SK-N-SH (cell line): ENCODE results near the gene RBL1. TPM values are rescaled to one million over a fixed set of nuclear protein-coding genes. Genes with fewer than 3 reads are reported as not detected.

Experiments used
- CTCF ChIA-PET: fragments of 300-600, 350-600 bp; formaldehyde crosslinking; extraction: SDS; loops from one replicate; lab custom pipeline; 2021; lab: Yijun Ruan, JAX
- POLR2A ChIA-PET: fragments of 350-600 bp; sonication (Branson Sonifier 250); formaldehyde crosslinking; extraction: SDS; loops from one replicate; lab custom pipeline; 2020; ENCODE audit warnings: antibody characterized with exemption, inconsistent platforms; lab: Yijun Ruan, JAX
- DNase-seq: peaks from one replicate; pipeline ENCODE4 v3.0.0; 2012
- H2AFZ ChIP-seq: fragments of 200-600 bp; sonication (generic); 2 replicates; pipeline ENCODE4 v1.8.1; 2016; ENCODE audit warnings: antibody characterized with exemption, mild to moderate bottlenecking, low read depth
- H3F3A ChIP-seq: fragments of 200-600 bp; sonication (generic); replicated peaks from 2 replicates; pipeline ENCODE3; 2016; ENCODE audit warnings: antibody characterized with exemption, mild to moderate bottlenecking; ENCODE audit not compliant: insufficient read depth
- H3K27ac ChIP-seq, 2 experiments: fragments of 200-500 bp in 1 of 2; fragments of 200-600 bp in 1 of 2; sonication (Bioruptor generic) in 1 of 2; sonication (generic), shearing (Covaris generic) in 1 of 2; 2 replicates each; pipeline versions ENCODE4 v1.5.1 to v1.6.1; 2014 to 2016; ENCODE audit warnings: low read depth in 2 of 2, inconsistent platforms in 1 of 2, low read length in 1 of 2, mild to moderate bottlenecking in 1 of 2, mixed read lengths in 1 of 2
- H3K27me3 ChIP-seq: fragments of 200-600 bp; sonication (generic), shearing (Covaris generic); 2 replicates; pipeline ENCODE4 v1.6.1; 2016; ENCODE audit warnings: mixed run types; ENCODE audit not compliant: insufficient read depth
- H3K36me3 ChIP-seq, 2 experiments: fragments of 200-500 bp in 1 of 2; fragments of 200-600 bp in 1 of 2; sonication (Bioruptor generic) in 1 of 2; sonication (generic) in 1 of 2; replicated peaks in 1 of 2; 2 replicates each; pipeline versions ENCODE3 to v1.5.1; 2014 to 2016; ENCODE audit warnings: low read length in 1 of 2, mild to moderate bottlenecking in 1 of 2; ENCODE audit not compliant: insufficient read depth in 2 of 2, control insufficient read depth in 1 of 2
- H3K4me1 ChIP-seq, 2 experiments: fragments of 200-500 bp in 1 of 2; fragments of 200-600 bp in 1 of 2; sonication (Bioruptor generic) in 1 of 2; sonication (generic), shearing (Covaris generic) in 1 of 2; 2 replicates each; pipeline versions ENCODE4 v1.5.1 to v1.6.1; 2014 to 2016; ENCODE audit warnings: low read depth in 1 of 2, low read length in 1 of 2, mixed run types in 1 of 2; ENCODE audit not compliant: insufficient read depth in 2 of 2, control insufficient read depth in 1 of 2
- H3K4me2 ChIP-seq: fragments of 200-600 bp; sonication (generic), shearing (Covaris generic); 2 replicates; pipeline ENCODE4 v1.6.1; 2017; ENCODE audit warnings: mixed run types
- H3K4me3 ChIP-seq, 2 experiments: fragments of 200-500 bp in 1 of 2; fragments of 200-600 bp in 1 of 2; sonication (Bioruptor generic) in 1 of 2; sonication (generic), shearing (Covaris generic) in 1 of 2; 2 replicates each; pipeline versions ENCODE4 v1.5.1 to v1.8.1; 2014 to 2016; ENCODE audit warnings: low read depth in 2 of 2, inconsistent platforms in 1 of 2, low read length in 1 of 2, mild to moderate bottlenecking in 1 of 2, mixed read lengths in 1 of 2, moderate library complexity in 1 of 2
- H3K79me2 ChIP-seq: fragments of 200-600 bp; sonication (generic); 2 replicates; pipeline ENCODE4 v1.8.1; 2017; ENCODE audit warnings: mild to moderate bottlenecking; ENCODE audit not compliant: insufficient read depth
- H3K9ac ChIP-seq: fragments of 200-600 bp; sonication (generic); 2 replicates; pipeline ENCODE4 v1.6.1; 2017; ENCODE audit warnings: mixed run types
- H3K9me2 ChIP-seq: fragments of 200-600 bp; sonication (generic); 2 replicates; pipeline ENCODE4 v1.6.1; 2017; ENCODE audit warnings: mixed run types
- H3K9me3 ChIP-seq: fragments of 200-600 bp; sonication (generic); 2 replicates; pipeline ENCODE4 v1.6.1; 2017; ENCODE audit warnings: mixed run types, mild to moderate bottlenecking, moderate library complexity
- H4K20me1 ChIP-seq: fragments of 200-600 bp; sonication (generic); 2 replicates; pipeline ENCODE4 v1.6.1; 2017; ENCODE audit warnings: mild to moderate bottlenecking, mixed run types; ENCODE audit not compliant: insufficient read depth
- CTCF ChIP-seq: fragments of 200-600 bp; sonication (generic); IDR thresholded peaks from 2 replicates; pipeline ENCODE4 v1.6.1; 2017; ENCODE audit warnings: antibody characterized with exemption, mild to moderate bottlenecking, moderate library complexity
- ELF1 ChIP-seq: IDR thresholded peaks from 2 replicates; pipeline ENCODE4 v1.4.0; 2012
- EZH2phosphoT487 ChIP-seq: fragments of 200-600 bp; sonication (generic); IDR thresholded peaks from 2 replicates; pipeline ENCODE4 v1.6.1; 2017; ENCODE audit warnings: low read depth, mixed run types, mild to moderate bottlenecking, antibody characterized with exemption, moderate library complexity, borderline replicate concordance
- FOXJ3 ChIP-seq: sonication (generic); formaldehyde crosslinking; IDR thresholded peaks from 2 replicates; pipeline ENCODE4 v1.5.1; 2020; ENCODE audit warnings: mild to moderate bottlenecking, missing genetic modification reagents
- FOXM1 ChIP-seq: IDR thresholded peaks from 2 replicates; pipeline ENCODE4 v1.4.0; 2012; ENCODE audit warnings: low read depth, mild to moderate bottlenecking
- MEF2A ChIP-seq: IDR thresholded peaks from 2 replicates; pipeline ENCODE4 v1.4.0; 2012; ENCODE audit warnings: low read depth, borderline replicate concordance
- NRF1 ChIP-seq: IDR thresholded peaks from 2 replicates; pipeline ENCODE4 v1.6.1; 2012; ENCODE audit warnings: low read depth, mild to moderate bottlenecking, low read length
- RFX5 ChIP-seq: IDR thresholded peaks from 2 replicates; pipeline ENCODE4 v1.6.1; 2012; ENCODE audit warnings: mild to moderate bottlenecking, improper control_type of control experiment, low read length
- RXRA ChIP-seq: IDR thresholded peaks from 2 replicates; pipeline ENCODE4 v1.4.0; 2012; ENCODE audit warnings: low read depth, mild to moderate bottlenecking, borderline replicate concordance
- SMC3 ChIP-seq: IDR thresholded peaks from 2 replicates; pipeline ENCODE4 v1.6.1; 2012; ENCODE audit warnings: low read depth, low read length, improper control_type of control experiment
- TEAD4 ChIP-seq: IDR thresholded peaks from 2 replicates; pipeline ENCODE4 v1.4.0; 2012; ENCODE audit warnings: mild to moderate bottlenecking, borderline replicate concordance; ENCODE audit not compliant: insufficient read depth
- USF2 ChIP-seq: fragments of 150-350 bp; IDR thresholded peaks from 2 replicates; pipeline ENCODE4 v1.6.1; 2017; ENCODE audit warnings: antibody characterized with exemption, low read length, low read depth, borderline replicate concordance
- ZBTB33 ChIP-seq: IDR thresholded peaks from 2 replicates; pipeline ENCODE4 v1.4.0; 2012; ENCODE audit warnings: low read depth, borderline replicate concordance
- WGBS: methylation state at CpG from one replicate; pipeline ENCODE4 v1.1.6; 2017; ENCODE audit warnings: low lambda C conversion rate; 5-methylcytosine and 5-hydroxymethylcytosine counted together
- polyA plus RNA-seq, 3 experiments: library from polyadenylated mRNA; depleted of rRNA; stranded (reverse); fragments of >200 nt; gene quantifications; 2 replicates each; pipeline ENCODE4 v1.2.3, GENCODE V29; 2012
- TF ChIP-seq, protein P1 (sequence below): fragments of 150-350 bp; IDR thresholded peaks from 2 replicates; pipeline ENCODE4 v1.6.1; 2016; ENCODE audit warnings: mild to moderate bottlenecking, low read depth, low read length
- TF ChIP-seq, protein P2 (sequence below): IDR thresholded peaks from 2 replicates; pipeline ENCODE4 v1.4.0; 2012; ENCODE audit warnings: low read depth, borderline replicate concordance
- TF ChIP-seq, protein P3 (sequence below): IDR thresholded peaks from 2 replicates; pipeline ENCODE4; 2012

Gene RBL1
- polyA plus RNA-seq, 1 of the 3 experiments (the other 2 are of a cell fraction), result 2.5 TPM

GRCh38 chr20:37108676-37109075, 12.9 kb upstream of the RBL1 start (continued):
- TF ChIP-seq, protein P1, sequence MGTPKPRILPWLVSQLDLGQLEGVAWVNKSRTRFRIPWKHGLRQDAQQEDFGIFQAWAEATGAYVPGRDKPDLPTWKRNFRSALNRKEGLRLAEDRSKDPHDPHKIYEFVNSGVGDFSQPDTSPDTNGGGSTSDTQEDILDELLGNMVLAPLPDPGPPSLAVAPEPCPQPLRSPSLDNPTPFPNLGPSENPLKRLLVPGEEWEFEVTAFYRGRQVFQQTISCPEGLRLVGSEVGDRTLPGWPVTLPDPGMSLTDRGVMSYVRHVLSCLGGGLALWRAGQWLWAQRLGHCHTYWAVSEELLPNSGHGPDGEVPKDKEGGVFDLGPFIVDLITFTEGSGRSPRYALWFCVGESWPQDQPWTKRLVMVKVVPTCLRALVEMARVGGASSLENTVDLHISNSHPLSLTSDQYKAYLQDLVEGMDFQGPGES, result no peak
- TF ChIP-seq SMC3 (no peak), RFX5 (no peak)

DNA sequence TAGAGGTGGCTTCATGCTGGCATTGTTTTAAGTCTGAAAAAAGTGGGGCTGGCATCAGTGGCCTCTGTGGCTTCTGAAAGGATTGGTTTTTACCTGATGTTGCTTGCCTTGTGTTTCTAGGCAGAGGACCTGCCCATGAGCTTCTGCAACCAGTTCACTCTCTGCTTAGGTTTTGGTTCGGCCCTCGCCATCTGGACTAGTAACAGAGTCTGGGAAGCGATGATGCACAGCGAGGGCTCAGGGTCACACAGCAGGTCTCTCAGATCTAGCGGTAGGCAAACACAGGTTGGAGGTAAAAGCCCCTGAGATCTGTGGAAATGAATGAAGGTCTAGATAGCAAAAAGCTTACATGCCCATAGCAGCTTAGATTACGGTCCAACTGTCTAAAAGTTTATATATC, 6.8 kb upstream of the RBL1 start:
- Histone ChIP-seq H2AFZ (no peak overlapping the region), H3K27me3 (no peaks in the 10 kb centered on the region), H3K4me3 (no peak overlapping the region), H3K4me2 (no peak overlapping the region), H3K9me2 (no peaks in the 10 kb centered on the region), H3K9me3 (no peaks in the 10 kb centered on the region), H3K79me2 (no peaks in the 10 kb centered on the region)
- POLR2A ChIA-PET, result interaction anchor here (0.7 kb wide), 1 partner anchor 13 kb away, joined by 3 read pairs; no protein-coding TSS in a partner anchor
- CTCF ChIA-PET, result no interaction called here
- TF ChIP-seq FOXJ3 (CRISPR knock-in tag), result no peak
- TF ChIP-seq, all 33 proteins: peak for 0
- H3F3A ChIP-seq, result peaks cover 4% of the 10 kb centered on the region
- no peak for DNase-seq
- H3K27ac ChIP-seq, result no peak overlapping the region
- 91% methylated on average over 6 of the region's 6 CpGs for WGBS
- H4K20me1 ChIP-seq, result no peaks in the 10 kb centered on the region
- no peaks in the 10 kb centered on the region for H3K4me1 ChIP-seq
- no peak overlapping the region for H3K9ac ChIP-seq
- H3K36me3 ChIP-seq, result no peaks in the 10 kb centered on the region

DNA sequence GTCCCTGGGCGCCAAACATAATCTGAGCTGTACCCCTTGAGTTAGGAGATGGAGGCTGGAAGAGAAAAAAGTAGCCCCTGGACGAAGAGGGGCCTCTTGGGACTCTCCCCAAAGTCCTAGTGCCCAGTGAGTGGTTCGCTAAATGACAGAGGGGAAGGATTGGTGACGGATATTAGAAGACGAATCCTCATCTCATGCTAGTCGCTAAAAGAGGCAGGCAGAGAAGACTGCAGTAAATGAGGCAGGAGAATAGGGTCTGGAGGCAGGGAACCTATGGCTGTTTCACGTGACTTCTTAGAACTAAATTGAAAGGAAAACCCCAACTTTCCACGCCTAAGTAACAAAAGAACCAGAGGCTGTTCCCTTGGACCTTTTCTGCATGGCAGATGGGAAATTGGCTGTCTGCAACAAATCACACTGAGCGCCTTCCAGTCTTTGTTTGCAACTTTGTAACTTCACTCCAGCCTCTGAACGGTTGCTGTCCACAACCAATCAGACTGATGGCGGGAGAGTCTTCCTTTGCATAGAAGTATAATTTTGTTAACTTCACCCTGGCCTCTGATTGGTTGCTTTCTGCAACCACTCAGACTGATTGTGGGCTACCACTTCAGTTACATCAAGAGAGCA, 731 bp upstream of the RBL1 start:
- H3K4me1 ChIP-seq, result peaks cover 7% of the 10 kb centered on the region in 2 experiments; a peak in 2 of 4 replicates
- peak overlapping the region; percentile 98 for H3K4me2 ChIP-seq
- CTCF ChIA-PET, result interaction anchor here (0.7 to 1.0 kb wide), 3 partner anchors 9 to 502 kb away, joined by 3 to 5 read pairs (median 3); no protein-coding TSS in a partner anchor
- H2AFZ ChIP-seq, result peak overlapping the region; percentile 96
- POLR2A ChIA-PET, result no interaction called here
- H3K27ac ChIP-seq, result peak overlapping the region in 1 of 2 experiments; percentile 69; a peak in 2 of 4 replicates
- WGBS, result 77% methylated on average over 11 of the region's 11 CpGs
- peaks cover 41% of the 10 kb centered on the region for H3K79me2 ChIP-seq
- DNase-seq, result no peak
- H3K9me2 ChIP-seq, result no peaks in the 10 kb centered on the region
- H3K9me3 ChIP-seq, result no peaks in the 10 kb centered on the region
- no peaks in the 10 kb centered on the region for H4K20me1 ChIP-seq
- H3K36me3 ChIP-seq, result peaks cover 0 to 8% of the 10 kb centered on the region in 2 experiments
- H3K4me3 ChIP-seq, result peak overlapping the region; percentile 61 to 68
- H3F3A ChIP-seq, result no peaks in the 10 kb centered on the region
- peak overlapping the region; percentile 84; the same call in 1 of the 2 replicates for H3K9ac ChIP-seq
- H3K27me3 ChIP-seq, result no peaks in the 10 kb centered on the region
- TF ChIP-seq ZBTB33 (no peak), FOXM1 (no peak), RXRA (no peak), MEF2A (no peak), ELF1 (no peak), NRF1 (no peak), TEAD4 (no peak), FOXJ3 (CRISPR knock-in tag) (no peak), EZH2phosphoT487 (no peak), CTCF (no peak), USF2 (no peak)
- TF ChIP-seq, protein P2, sequence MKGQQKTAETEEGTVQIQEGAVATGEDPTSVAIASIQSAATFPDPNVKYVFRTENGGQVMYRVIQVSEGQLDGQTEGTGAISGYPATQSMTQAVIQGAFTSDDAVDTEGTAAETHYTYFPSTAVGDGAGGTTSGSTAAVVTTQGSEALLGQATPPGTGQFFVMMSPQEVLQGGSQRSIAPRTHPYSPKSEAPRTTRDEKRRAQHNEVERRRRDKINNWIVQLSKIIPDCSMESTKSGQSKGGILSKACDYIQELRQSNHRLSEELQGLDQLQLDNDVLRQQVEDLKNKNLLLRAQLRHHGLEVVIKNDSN, result no peak
- TF ChIP-seq, protein P3, sequence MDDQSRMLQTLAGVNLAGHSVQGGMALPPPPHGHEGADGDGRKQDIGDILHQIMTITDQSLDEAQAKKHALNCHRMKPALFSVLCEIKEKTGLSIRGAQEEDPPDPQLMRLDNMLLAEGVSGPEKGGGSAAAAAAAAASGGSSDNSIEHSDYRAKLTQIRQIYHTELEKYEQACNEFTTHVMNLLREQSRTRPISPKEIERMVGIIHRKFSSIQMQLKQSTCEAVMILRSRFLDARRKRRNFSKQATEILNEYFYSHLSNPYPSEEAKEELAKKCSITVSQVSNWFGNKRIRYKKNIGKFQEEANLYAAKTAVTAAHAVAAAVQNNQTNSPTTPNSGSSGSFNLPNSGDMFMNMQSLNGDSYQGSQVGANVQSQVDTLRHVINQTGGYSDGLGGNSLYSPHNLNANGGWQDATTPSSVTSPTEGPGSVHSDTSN, result no peak
